Common myeloid progenitor, CD34-positive (primary cell): Measurements from ENCODE around the gene MLLT1.
A peak's percentile ranks its signal among the peaks of the same experiment; 100 is the strongest.

Experiments
- CTCF ChIA-PET: fragments of 350-600 bp; sonication (Branson Sonifier 250); formaldehyde crosslinking; loops from one replicate; lab custom pipeline; 2021; ENCODE audit warnings: antibody characterized with exemption; lab: Charles Lee
- POLR2A ChIA-PET: fragments of 350-600 bp; sonication (Branson Sonifier 250); formaldehyde crosslinking; loops from one replicate; lab custom pipeline; 2021; ENCODE audit warnings: antibody characterized with exemption; lab: Charles Lee
- DNase-seq, 3 donors: peaks; one replicate each; pipeline versions ENCODE4 v3.0.0 to v3.0.0-alpha.2; 2013
- H3K27ac ChIP-seq, 2 experiments: 1 replicate in 1 of 2; 2 replicates in 1 of 2; pipeline ENCODE4 v1.7.0; 2013; ENCODE audit warnings: inconsistent platforms in 2 of 2, low read length in 2 of 2, mild to moderate bottlenecking in 2 of 2, low read depth in 1 of 2, moderate library complexity in 1 of 2; ENCODE audit not compliant: severe bottlenecking in 2 of 2, insufficient read depth in 1 of 2, poor library complexity in 1 of 2
- H3K27me3 ChIP-seq, 5 experiments: replicated peaks in 2 of 5; 1 replicate in 3 of 5; 2 replicates in 2 of 5; pipeline versions ENCODE4 v1.6.1 to v1.7.0; 2013; ENCODE audit warnings: low read length in 4 of 5, mild to moderate bottlenecking in 2 of 5, moderate library complexity in 2 of 5, inconsistent platforms in 1 of 5; ENCODE audit not compliant: insufficient read depth in 5 of 5, control insufficient read depth in 4 of 5
- H3K36me3 ChIP-seq, 4 experiments: 1 replicate in 2 of 4; 2 replicates in 2 of 4; pipeline versions ENCODE4 v1.6.1 to v1.7.0; 2013; ENCODE audit warnings: low read length in 3 of 4, control low read depth in 1 of 4, mild to moderate bottlenecking in 1 of 4; ENCODE audit not compliant: control insufficient read depth in 4 of 4, insufficient read depth in 4 of 4
- H3K4me1 ChIP-seq, 4 experiments: 1 replicate in 3 of 4; 2 replicates in 1 of 4; pipeline versions ENCODE4 v1.6.1 to v1.7.1; 2013; ENCODE audit warnings: low read length in 3 of 4, mild to moderate bottlenecking in 3 of 4, control low read depth in 1 of 4, inconsistent platforms in 1 of 4, moderate library complexity in 1 of 4; ENCODE audit not compliant: control insufficient read depth in 4 of 4, insufficient read depth in 4 of 4; ENCODE audit errors: control extremely low read depth in 1 of 4
- H3K4me3 ChIP-seq, 7 experiments: 1 replicate in 4 of 7; 2 replicates in 3 of 7; pipeline versions ENCODE4 v1.5.1 to v1.7.0; 2013; ENCODE audit warnings: mild to moderate bottlenecking in 7 of 7, low read length in 6 of 7, moderate library complexity in 6 of 7, inconsistent platforms in 2 of 7, low read depth in 2 of 7, control low read depth in 1 of 7; ENCODE audit not compliant: insufficient read depth in 4 of 7, control insufficient read depth in 1 of 7; ENCODE audit errors: extremely low read depth in 1 of 7
- H3K9me3 ChIP-seq, 5 experiments: 1 replicate in 4 of 5; 2 replicates in 1 of 5; pipeline versions ENCODE4 v1.6.1 to v1.7.1; 2013; ENCODE audit warnings: low read length in 4 of 5, mild to moderate bottlenecking in 2 of 5, inconsistent platforms in 1 of 5, low read depth in 1 of 5, moderate library complexity in 1 of 5; ENCODE audit not compliant: control insufficient read depth in 4 of 5, insufficient read depth in 2 of 5; ENCODE audit errors: control extremely low read depth in 1 of 5
- WGBS: methylation state at CpG from one replicate; pipeline ENCODE4 v1.1.5; 2013; ENCODE audit not compliant: insufficient coverage; 5-methylcytosine and 5-hydroxymethylcytosine counted together

MLLT1 gene

GRCh38 chr19:6278051-6278450 is 1.7 kb downstream of the MLLT1 start:
- ChIA-PET CTCF (interaction anchor here (2.5 kb wide), 1 partner anchor 59 kb away, joined by 14 read pairs; no protein-coding TSS in a partner anchor), POLR2A (no interaction called here)
- WGBS: 83% methylated on average over 4 of the region's 9 CpGs
- Histone ChIP-seq H3K4me3 (peak overlapping the region in 1 of 7 experiments; percentile 98), H3K27me3 (no peaks in the 10 kb centered on the region), H3K9me3 (no peaks in the 10 kb centered on the region), H3K4me1 (peaks cover 4 to 62% (median 49%) of the 10 kb centered on the region in 4 experiments), H3K36me3 (peaks cover 0 to 18% (median 1%) of the 10 kb centered on the region in 4 experiments), H3K27ac (peak overlapping the region in 1 of 2 experiments; percentile 20)
- DNase-seq: no peak

- Histone ChIP-seq H3K4me3 (peak overlapping the region in 1 of 7 experiments; percentile 2), H3K9me3 (no peaks in the 10 kb centered on the region), H3K36me3 (peaks cover 0 to 18% (median 1%) of the 10 kb centered on the region in 4 experiments), H3K27me3 (no peaks in the 10 kb centered on the region), H3K27ac (peak overlapping the region in 1 of 2 experiments; percentile 49), H3K4me1 (peaks cover 4 to 70% (median 49%) of the 10 kb centered on the region in 4 experiments)
- 87% methylated on average over 8 of the region's 12 CpGs for WGBS
- no peak for DNase-seq
- ChIA-PET CTCF (interaction anchor here (0.7 to 2.5 kb wide), 2 partner anchors 42 to 58 kb away, joined by 3 to 14 read pairs; no protein-coding TSS in a partner anchor), POLR2A (no interaction called here)
Measured at GRCh38 chr19:6276447-6276846, 3.3 kb downstream of the MLLT1 start.

GRCh38 chr19:6275170-6275744 is 4.5 kb downstream of the MLLT1 start:
- Histone ChIP-seq H3K4me3 (no peak overlapping the region), H3K4me1 (peaks cover 4 to 70% (median 49%) of the 10 kb centered on the region in 4 experiments), H3K36me3 (peaks cover under 1 to 27% (median 5%) of the 10 kb centered on the region in 4 experiments), H3K9me3 (no peaks in the 10 kb centered on the region), H3K27me3 (no peaks in the 10 kb centered on the region), H3K27ac (no peak overlapping the region)
- no peak for DNase-seq
- ChIA-PET CTCF (interaction anchor here (1.0 to 2.5 kb wide), 2 partner anchors 25 to 57 kb away, joined by 5 to 14 read pairs; no protein-coding TSS in a partner anchor), POLR2A (no interaction called here)
- 94% methylated on average over 18 of the region's 18 CpGs for WGBS

- no peaks in the 10 kb centered on the region for H3K9me3 ChIP-seq
- no peaks in the 10 kb centered on the region for H3K27me3 ChIP-seq
- DNase-seq: no peak
- peaks cover 4 to 70% (median 49%) of the 10 kb centered on the region in 4 experiments for H3K4me1 ChIP-seq
- no peak overlapping the region for H3K27ac ChIP-seq
- ChIA-PET CTCF (interaction anchor here (1.0 kb wide), 1 partner anchor 26 kb away, joined by 5 read pairs; no protein-coding TSS in a partner anchor), POLR2A (no interaction called here)
- WGBS: 95% methylated on average over 15 of the region's 15 CpGs
- peaks cover 5 to 32% (median 10%) of the 10 kb centered on the region in 4 experiments for H3K36me3 ChIP-seq
- no peak overlapping the region for H3K4me3 ChIP-seq
Measured at GRCh38 chr19:6274756-6275155, 5.0 kb downstream of the MLLT1 start.

- CTCF ChIA-PET: interaction anchor here (1.0 kb wide), 1 partner anchor 27 kb away, joined by 5 read pairs; no protein-coding TSS in a partner anchor
- POLR2A ChIA-PET: no interaction called here
- no peaks in the 10 kb centered on the region for H3K27me3 ChIP-seq
- H3K9me3 ChIP-seq: no peaks in the 10 kb centered on the region
- H3K4me1 ChIP-seq: peaks cover 4 to 67% (median 46%) of the 10 kb centered on the region in 4 experiments
- H3K36me3 ChIP-seq: peaks cover 6 to 40% (median 18%) of the 10 kb centered on the region in 4 experiments
- WGBS: 64% methylated on average over 27 of the region's 30 CpGs
- peak overlapping the region in 1 of 2 experiments; percentile 21 for H3K27ac ChIP-seq
- DNase-seq: peak in 2 of 3 donors; percentile 36 to 51
- peak overlapping the region in 2 of 7 experiments; percentile 16 to 38 for H3K4me3 ChIP-seq
Measured at GRCh38 chr19:6273701-6274601, 5.8 kb downstream of the MLLT1 start.

- Histone ChIP-seq H3K4me3 (peak overlapping the region in 1 of 7 experiments; percentile 38), H3K4me1 (peaks cover 4 to 58% (median 37%) of the 10 kb centered on the region in 4 experiments), H3K27ac (no peak overlapping the region), H3K27me3 (no peaks in the 10 kb centered on the region), H3K36me3 (peaks cover 7 to 47% (median 25%) of the 10 kb centered on the region in 4 experiments), H3K9me3 (no peaks in the 10 kb centered on the region)
- ChIA-PET CTCF (interaction anchor here (1.8 kb wide), 1 partner anchor 39 kb away, joined by 8 read pairs; no protein-coding TSS in a partner anchor), POLR2A (no interaction called here)
- WGBS: 95% methylated on average over 22 of the region's 22 CpGs
- DNase-seq: no peak
Measured at GRCh38 chr19:6272913-6273600, 6.7 kb downstream of the MLLT1 start.
